ENCODE results near the gene CAVIN1.

The CAVIN1 gene

GRCh38 chr17:42354956-42355843, 67.9 kb downstream of the CAVIN1 start:
- no peak for TF ChIP-seq FOXP2 (optimal IDR thresholded peaks at IDR 0.05; ENCODE audit: borderline replicate concordance, extremely low read depth, extremely low read length, insufficient read depth)
- no peak for TF ChIP-seq SIN3A (IDR thresholded peaks at IDR 0.05; ENCODE audit: borderline replicate concordance, insufficient read depth, low read length)
- no peak for TF ChIP-seq POLR2AphosphoS5 (IDR thresholded peaks at IDR 0.05; ENCODE audit: low read depth, low read length)
- no peak for TF ChIP-seq TAF1 (IDR thresholded peaks at IDR 0.05; ENCODE audit: borderline replicate concordance, insufficient read depth, low read length)
- no peak for TF ChIP-seq REST (IDR thresholded peaks at IDR 0.05; ENCODE audit: insufficient read depth in 1 of 2, low read depth in 2 of 2, low read length in 2 of 2)
